GM06990 (cell line): ENCODE data around the gene TMEM272.

Experiments used
- DNase-seq: peaks from one replicate; pipeline ENCODE4 v3.0.0-alpha.2; 2011; ENCODE audit not compliant: insufficient read length; ENCODE audit errors: extremely low read depth
- H3K27me3 ChIP-seq: replicated peaks from 2 replicates; pipeline ENCODE4 v1.6.0; 2011; ENCODE audit warnings: low read length; ENCODE audit not compliant: control insufficient read depth, insufficient read depth
- H3K36me3 ChIP-seq: 2 replicates; pipeline ENCODE4 v1.5.1; 2011; ENCODE audit warnings: low read length; ENCODE audit not compliant: control insufficient read depth, insufficient read depth
- H3K4me3 ChIP-seq: replicated peaks from 2 replicates; pipeline ENCODE4 v1.5.1; 2011; ENCODE audit warnings: low read depth, mild to moderate bottlenecking, control low read depth, low read length
- CTCF ChIP-seq: IDR thresholded peaks from 2 replicates; pipeline ENCODE4 v1.5.1; 2011; ENCODE audit warnings: low read length, control low read depth, mild to moderate bottlenecking, inconsistent platforms; ENCODE audit not compliant: insufficient read depth, poor library complexity, severe bottlenecking

Gene TMEM272

GRCh38 chr13:51844862-51845573 lies at the start of gene TMEM272:
TMEM272 (minus strand) TSS chr13:51845177; CDS start chr13:51838530, 6,647 bp downstream.
- Histone ChIP-seq H3K27me3 (no peaks in the 10 kb centered on the region; the same call in 1 of the 2 replicates), H3K36me3 (no peaks in the 10 kb centered on the region), H3K4me3 (no peak within 1 kb of the TSS)
- peak; percentile 97 for TF ChIP-seq CTCF
- peak; percentile 36 for DNase-seq

GRCh38 chr13:51894239-51894638 lies 49.3 kb upstream of the TMEM272 start:
- peaks cover 2% of the 10 kb centered on the region for H3K27me3 ChIP-seq
- no peak overlapping the region for H3K4me3 ChIP-seq
- no peak for DNase-seq
- TF ChIP-seq CTCF = no peak
- H3K36me3 ChIP-seq = no peaks in the 10 kb centered on the region

GRCh38 chr13:51892657-51893056 lies 47.7 kb upstream of the TMEM272 start:
- H3K36me3 ChIP-seq = no peaks in the 10 kb centered on the region
- no peak for TF ChIP-seq CTCF
- peaks cover 2% of the 10 kb centered on the region for H3K27me3 ChIP-seq
- no peak for DNase-seq
- H3K4me3 ChIP-seq = no peak overlapping the region

- H3K36me3 ChIP-seq = no peaks in the 10 kb centered on the region
- no peaks in the 10 kb centered on the region; the same call in none of the 2 replicates for H3K27me3 ChIP-seq
- no peak for TF ChIP-seq CTCF
- no peak for DNase-seq
- no peak overlapping the region for H3K4me3 ChIP-seq
Observed at GRCh38 chr13:51887468-51887867, 42.5 kb upstream of the TMEM272 start.

GRCh38 chr13:51885651-51886050 lies 40.7 kb upstream of the TMEM272 start:
- no peak for DNase-seq
- TF ChIP-seq CTCF = no peak

More at GRCh38 chr13:51885651-51886050, 40.7 kb upstream of the TMEM272 start:
- Histone ChIP-seq H3K36me3 (no peaks in the 10 kb centered on the region), H3K4me3 (no peak overlapping the region), H3K27me3 (no peaks in the 10 kb centered on the region; the same call in 1 of the 2 replicates)
